Activated CD4-positive, alpha-beta T cell treated with anti-CD3 and anti-CD28 coated beads for 1 hour (primary cell): ENCODE measurements around the gene IGLL5.
"Not testable (repeated sequence)": the region's sequence is repeated elsewhere in the genome, so short reads cannot be mapped to it uniquely, and the experiment has no call there.

Source experiments
- DNase-seq: peaks from one replicate; pipeline ENCODE4 v3.0.0-alpha.2; 2020

The IGLL5 gene

DNA sequence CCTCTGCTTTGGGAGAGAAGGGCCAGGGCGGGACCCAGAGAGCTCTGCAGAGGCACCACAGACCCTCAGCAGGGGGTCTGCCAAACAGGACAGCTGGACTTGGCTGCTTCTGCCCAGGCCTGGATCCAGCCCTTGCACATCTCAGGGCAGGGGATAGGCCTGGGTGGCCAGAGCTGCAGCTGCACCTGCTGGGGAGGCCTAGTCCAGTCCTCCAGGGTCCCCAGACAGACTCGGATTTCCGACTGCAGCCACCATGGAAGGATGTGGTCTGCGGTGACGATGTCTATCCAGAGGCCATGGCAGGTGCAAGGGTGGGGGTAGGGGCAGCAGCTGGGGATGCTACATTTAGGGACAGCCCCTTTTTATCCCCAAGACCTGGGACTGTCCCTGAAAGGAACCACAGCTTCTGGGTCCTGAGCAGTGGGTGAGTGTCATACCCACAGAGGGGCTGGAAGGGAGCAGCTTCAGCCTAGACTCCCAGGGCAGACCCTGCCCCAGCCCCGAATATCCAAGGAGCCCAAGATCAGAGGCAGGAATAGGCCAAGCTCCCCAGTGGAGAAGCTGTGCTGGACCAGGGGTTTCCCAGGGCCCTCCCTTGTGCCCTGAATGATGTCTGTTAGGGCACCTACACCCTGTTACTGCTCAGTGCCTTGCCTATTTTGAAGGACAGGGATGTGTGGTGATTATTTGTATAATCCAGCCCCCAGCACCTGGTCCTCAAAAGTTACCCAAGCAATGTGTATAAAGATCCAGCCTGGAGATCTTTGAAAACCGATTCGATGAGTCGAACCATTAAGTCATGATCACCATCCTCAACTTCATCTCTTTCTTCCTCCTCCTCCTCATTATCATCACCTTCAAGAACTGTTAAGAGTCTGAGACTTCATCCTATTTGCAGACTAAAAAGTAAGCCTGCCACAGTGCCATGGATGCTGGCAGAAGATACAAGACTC is 2.5 kb upstream of the IGLL5 start:
- DNase-seq, result no peak

DNA sequence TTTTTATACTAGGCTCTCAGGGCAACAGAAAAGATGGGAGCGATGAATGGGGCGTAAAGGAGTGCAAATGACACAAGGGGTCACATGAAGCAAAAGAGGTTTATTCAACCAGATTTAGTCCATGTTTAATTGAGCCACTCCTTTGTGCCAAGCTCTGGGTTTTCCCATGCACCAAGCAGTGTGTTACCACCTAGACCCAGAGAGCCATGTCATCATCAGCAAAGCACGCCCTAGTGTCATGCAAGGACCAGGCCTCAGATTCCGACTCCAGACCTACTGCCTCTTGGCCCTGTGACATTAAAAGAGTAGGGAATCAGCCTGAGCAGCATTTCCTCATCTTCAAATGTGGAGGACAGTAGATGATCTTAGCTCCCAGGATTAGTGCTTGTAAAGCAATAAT is 1.1 kb upstream of the IGLL5 start:
- no peak for DNase-seq

DNA sequence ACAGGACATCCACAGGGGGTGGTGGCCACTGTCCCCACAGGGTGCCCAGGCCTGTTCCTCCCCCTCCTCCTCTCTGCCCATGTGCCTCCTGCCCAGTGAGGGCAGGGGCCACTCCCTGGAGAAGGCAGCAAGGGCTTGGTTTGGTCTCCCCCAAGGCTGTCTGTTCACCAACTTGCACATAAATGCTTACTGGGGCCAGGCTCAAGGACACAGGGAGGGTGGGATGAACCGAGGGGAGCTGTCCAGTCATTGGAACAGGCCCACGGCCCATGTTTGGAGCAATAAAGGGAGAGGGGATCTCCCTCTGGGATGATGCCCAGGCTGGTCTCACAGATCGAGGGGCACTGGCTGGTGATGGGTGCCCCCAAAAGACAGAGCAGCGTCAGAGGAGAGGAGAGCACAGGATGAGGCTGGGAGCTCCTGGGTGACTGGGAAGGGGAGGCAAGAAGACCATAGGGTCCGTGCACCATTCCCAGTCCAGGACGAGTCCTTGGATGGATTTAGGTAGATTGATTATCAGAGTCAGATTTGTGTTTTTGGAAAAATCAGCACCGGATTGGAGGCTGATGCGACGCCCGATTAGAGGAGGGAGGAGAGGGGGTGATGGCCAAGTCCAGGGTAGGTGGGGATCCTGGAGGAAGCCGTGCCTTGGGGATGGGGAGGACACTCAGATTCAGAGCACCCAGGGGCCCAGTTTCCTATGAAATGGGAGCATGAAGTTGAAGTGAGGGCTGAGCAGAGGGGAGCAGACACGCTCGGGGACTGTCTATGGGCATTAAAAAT is 1.1 kb downstream of the IGLL5 start:
- peak; percentile 4 for DNase-seq

DNA sequence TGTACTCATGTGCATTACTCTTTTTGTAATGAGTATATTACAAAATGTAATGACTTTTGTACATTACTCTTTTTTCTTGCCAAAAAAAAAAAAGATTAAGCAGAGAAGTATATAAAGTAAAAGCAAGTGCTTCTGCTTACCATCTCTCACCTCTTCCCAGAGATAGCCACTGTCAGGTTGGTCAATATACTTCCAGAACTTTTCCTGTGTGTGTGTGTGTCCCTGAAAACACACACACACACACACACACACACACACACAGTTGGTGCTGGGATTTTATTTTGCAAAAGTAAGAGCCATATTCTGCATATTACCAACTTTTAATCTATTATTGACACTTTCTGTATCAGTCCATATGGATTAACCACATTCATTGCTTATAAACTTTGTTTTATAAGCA is 2.5 kb downstream of the IGLL5 start:
- DNase-seq, result no peak

DNA sequence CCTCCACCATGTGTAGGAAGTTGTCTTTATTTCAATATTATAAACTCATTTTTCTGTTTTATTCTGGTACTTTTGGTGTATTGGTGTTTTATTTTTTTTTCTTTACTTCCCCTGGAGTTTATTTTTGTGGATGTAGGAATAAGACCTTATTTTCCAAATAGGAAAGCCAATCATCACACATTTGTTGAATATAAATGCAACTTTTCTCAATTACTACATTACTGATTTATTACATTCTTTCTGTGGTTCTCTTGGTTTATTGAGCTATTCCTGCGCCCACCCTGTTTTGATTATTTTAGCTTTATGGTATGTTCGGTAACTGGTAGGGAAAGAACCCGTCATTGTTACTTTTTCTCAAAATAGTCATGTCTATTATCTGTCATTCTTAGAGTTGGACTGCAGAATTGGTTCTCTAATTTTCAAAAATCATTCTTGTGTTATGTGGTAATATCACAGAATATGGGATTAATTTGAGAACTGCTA is 3.6 kb downstream of the IGLL5 start:
- DNase-seq, result no peak

DNA sequence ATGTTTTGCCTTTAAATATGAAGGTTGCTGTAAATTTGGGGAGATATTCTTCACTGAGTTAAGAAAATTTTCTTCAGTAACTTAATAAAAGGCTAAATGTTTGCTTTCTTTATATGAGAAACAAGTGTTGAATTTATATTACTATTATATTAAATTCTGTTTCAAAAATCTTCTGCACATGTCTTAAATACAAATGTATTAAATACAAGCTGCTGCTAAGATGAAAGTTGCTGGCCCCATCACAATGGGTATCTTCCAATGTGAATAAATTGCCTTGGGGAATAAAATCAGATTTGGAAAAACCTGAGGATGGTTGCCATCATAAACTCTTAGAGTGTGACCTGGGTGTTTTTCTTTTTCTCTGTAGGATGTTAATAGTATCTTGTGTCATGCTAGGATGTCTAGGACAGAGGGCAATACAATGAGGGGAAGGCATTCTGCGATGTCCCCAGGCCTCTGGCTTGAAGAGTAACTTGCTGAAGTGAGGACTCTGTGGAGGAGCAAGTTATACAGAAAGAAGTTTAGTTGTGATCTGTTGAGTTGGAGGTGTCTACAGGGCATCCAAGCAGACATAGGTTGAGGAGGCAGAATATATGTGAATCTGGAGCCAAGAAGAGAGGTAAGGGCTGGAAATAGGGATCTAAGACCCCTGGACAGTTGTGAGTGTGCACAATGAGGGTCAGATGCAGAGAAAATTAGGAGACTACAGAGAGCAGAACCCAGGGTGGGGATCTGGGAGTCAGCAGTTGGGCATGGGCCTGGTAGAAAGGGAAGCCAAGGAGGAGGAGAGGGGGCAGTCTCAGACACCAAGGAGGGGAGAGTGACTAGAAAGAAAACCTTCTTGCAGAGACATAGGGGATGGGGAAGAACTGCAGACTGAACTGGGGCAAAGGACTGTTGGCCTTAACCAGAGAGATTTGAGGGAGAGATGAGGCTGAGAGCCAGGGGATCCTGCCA is 4.8 kb downstream of the IGLL5 start:
- DNase-seq, result no peak

DNA sequence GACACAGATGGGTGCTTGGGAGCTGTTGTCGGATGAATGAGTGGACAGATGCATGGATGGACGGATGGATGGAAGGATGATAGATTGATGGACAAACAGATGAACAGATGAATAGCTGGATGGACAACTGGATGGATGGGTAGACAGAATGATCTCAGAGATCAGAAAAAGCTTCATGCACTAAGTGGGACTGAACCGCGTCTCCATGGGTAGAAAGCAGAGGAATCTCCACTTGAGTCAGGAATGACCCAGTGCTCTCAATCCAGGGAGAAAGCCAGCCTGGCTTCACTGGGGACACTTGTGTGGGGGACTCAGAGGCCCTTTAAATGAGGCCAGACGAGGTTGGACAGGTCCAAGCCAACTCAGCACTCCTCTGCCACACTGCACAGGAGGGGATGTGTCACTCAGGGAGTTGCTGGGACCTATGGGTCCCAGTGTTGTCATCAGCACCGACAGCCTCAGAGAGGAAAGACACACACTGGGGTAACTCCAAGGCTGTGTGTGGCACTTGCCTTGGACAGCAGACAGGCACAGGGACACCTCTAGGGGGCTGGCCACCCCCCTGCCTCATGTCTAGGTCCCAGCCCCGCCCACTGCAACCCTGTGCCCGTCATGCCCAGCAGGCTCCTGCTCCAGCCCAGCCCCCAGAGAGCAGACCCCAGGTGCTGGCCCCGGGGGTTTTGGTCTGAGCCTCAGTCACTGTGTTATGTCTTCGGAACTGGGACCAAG is 5.6 kb downstream of the IGLL5 start:
- peak; percentile 3 for DNase-seq

DNA sequence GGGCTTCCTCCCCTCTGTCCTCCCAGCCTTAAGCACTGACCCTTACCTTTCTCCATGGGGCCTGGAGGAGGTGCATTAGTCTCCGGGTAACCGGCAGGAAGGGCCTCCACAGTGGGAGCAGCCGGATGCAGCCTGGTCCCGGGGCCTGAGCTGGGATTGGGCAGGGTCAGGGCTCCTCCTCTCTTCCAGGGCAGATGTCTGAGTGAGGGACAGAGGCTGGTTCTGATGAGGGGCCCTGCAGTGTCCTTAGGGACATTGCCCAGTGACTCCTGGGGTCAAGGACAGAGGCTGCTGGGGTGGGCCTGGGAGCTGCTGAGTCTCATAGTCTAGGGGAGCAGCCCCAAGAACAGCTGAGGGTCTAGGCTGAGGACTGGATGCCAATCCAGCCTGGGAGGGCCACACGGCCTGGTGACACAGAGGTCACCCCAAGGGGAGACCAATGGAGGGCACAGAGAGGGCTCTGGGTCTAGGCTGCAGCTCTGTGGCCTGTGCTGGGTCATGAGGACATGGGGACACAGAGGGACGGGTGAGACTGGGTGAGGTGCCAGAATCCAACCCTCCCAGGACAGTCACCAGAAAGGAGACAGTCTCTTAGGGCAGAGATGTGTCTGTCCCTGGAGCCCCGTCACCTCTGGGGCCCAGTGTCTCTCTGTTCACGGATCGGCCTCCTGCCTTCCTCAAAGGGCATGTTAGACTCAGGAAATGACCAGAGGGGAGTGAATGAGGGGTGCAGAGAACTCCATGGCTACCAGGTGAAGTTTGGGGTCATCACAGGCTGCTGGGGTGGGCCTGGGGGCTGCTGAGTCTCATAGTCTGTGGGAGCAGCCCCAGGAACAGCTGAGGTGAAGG is 6.5 kb downstream of the IGLL5 start:
- DNase-seq, result peak; percentile 2

DNA sequence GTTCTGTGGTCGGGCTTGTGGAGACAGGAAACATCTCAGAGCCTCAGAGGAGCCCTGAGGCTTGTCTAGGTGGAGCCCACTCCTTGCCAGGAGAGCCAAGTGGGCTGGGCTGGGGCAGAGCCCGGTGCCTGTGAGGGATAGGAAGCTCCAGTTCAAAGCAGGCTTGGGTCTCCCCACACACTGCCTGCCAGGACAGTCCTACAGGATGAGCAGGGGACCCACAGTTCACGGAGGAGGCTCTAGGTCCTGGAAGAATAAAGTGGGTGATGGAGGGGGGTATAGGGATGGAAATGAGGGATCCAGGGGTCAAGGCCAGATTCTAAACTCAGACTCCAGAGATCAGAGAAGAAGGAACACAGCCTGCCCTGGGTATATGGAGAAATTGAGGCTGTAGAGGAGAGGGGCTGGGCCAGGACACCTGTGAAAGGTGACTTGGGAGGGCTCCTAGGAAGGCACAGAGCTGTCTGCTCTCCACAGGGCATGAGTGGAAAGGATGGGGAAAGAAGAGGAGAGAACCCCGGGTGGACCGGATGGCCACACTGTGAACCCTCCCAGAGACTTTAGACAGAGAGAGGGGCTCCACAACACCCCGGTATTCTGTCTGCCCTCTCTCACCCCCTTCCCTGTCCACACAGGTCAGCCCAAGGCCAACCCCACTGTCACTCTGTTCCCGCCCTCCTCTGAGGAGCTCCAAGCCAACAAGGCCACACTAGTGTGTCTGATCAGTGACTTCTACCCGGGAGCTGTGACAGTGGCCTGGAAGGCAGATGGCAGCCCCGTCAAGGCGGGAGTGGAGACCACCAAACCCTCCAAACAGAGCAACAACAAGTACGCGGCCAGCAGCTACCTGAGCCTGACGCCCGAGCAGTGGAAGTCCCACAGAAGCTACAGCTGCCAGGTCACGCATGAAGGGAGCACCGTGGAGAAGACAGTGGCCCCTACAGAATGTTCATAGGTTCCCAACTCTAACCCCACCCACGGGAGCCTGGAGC is 7.4 kb downstream of the IGLL5 start:
- DNase-seq, result peak; percentile 5

DNA sequence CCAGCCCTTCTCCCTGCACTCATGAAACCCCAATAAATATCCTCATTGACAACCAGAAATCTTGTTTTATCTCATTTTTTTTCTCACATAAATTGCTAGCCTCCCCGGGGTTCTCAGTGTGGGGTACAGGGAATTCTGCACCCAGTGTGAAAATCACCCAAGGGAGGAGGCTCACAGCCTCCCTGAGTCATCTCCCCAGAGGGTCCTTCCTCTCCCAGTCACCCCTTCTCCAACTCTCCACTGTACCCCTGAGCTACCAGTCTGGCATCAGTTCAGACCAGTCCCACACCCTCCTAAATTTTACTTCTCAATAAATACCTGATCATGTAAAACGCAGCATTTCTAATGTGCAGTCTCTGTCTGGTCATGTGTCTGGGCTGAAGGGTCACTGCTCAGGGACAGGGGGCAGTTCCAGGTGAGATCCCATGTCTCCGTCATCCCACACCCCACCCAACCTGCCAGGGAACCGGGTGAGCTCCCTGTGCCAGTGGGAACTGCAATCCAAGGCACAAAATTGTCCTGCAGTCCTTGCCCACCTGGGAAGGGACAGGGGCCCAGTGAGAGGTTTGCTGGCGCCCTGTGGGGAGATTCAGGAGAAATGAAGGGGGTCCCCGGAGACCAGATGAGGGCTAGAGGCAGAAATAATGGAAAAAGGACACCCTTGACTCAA is 8.3 kb downstream of the IGLL5 start:
- no peak for DNase-seq

DNA sequence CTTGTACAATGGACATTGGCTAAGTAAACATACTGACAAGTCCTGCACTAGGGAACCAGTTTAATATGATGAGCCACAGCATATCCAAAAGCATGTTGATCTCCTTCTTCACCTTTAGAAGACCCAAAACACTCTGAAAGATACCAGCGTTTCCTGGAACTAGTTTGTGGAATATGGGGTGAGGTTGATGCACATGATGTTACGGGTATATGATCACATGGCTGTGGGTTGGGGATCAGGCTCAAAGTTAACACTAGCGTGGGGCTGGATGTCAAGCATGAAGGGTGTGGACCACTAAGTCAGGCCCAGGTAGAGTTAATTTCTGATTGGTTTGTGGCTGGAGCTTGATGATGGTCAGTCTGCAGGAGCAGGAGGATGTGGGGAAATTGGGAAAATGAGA is 9.0 kb downstream of the IGLL5 start:
- DNase-seq, result no peak

DNA sequence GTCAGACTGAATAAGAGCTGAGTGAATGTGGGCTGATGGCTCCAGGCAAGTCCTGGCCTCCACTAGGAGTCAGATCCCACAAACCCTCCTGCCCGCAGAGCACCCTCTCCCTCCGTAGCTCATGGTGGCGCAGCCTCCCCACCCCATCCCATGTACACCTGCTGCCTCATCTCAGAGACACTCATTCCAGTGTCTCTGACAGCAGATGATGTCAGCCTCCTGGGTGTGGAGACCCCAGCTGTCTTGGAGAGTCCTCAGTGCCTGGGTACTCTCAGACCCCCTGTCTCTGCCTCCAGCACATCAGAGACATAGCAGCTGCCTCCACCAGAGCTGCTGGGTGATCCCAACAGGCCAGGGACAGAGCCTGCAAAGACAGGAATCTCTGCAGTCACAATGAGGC is 9.5 kb downstream of the IGLL5 start:
- no peak for DNase-seq

DNA sequence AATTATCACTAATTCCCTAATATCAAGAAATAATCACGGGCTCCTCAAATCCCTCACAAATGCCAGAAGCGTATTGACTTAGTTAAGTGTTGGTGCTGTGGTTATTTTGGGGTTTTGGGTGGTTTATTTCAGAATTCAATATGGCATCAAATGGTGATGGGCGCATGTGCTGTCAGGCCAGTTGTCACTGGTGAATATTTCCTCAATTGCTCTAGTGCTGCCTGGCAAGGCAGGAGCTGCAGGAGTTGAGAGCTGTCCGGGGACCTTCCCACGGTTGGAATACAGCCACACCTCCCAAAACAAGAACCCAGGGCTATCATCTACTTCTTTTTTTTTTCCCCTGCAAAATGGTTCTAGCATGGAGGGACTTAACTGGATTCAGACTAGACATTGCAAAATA is 10.3 kb downstream of the IGLL5 start:
- no peak for DNase-seq

DNA sequence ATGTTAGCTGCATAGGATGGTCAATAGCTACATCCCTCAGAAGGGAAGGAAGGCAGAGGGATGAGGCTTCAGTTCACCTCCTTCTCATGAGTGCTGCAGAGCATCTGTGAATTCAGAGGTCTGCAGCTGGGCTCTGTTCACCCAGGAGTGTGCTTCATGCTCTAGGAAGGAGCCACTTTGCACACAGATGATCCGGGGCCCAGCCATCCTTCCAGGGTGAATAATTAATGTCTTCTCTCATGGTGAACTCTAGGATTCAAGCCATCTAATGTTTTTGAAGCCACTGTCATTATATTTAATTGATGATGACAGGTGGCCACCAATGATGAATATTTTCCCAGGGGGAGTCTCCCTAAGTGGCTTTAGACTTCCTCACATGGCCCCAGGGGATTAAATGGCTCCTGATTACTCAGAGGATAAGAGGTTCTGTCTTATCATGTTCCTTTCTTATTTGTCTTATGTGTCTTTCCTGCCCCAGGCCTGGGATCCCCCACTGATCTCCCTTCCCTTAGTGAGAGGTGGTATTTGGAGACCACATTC is 10.9 kb downstream of the IGLL5 start:
- DNase-seq, result not testable (repeated sequence)

DNA sequence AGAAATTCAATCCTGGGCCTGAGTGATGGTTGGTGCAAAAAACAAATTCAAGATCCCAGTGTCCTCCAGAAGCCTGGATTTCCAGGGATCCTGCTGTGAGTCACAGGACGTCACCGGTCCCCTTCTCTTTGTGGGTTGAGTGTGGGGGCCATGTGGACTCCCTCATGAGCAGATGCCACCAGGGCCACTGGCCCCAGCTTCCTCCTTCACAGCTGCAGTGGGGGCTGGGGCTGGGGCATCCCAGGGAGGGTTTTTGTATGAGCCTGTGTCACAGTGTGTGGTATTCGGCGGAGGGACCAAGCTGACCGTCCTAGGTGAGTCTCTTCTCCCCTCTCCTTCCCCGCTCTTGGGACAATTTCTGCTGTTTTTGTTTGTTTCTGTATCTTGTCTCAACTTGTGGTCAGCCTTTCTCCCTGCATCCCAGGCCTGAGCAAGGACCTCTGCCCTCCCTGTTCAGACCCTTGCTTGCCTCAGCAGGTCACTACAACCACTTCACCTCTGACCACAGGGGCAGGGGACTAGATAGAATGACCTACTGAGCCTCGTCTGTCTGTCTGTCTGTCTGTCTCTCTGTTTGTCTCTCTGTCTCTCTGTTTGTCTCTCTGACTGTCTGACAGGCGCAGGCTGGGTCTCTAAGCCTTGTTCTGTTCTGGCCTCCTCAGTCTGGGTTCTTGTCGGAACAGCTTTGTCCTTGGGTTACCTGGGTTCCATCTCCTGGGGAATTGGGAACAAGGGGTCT is 11.9 kb downstream of the IGLL5 start:
- not testable (repeated sequence) for DNase-seq

DNA sequence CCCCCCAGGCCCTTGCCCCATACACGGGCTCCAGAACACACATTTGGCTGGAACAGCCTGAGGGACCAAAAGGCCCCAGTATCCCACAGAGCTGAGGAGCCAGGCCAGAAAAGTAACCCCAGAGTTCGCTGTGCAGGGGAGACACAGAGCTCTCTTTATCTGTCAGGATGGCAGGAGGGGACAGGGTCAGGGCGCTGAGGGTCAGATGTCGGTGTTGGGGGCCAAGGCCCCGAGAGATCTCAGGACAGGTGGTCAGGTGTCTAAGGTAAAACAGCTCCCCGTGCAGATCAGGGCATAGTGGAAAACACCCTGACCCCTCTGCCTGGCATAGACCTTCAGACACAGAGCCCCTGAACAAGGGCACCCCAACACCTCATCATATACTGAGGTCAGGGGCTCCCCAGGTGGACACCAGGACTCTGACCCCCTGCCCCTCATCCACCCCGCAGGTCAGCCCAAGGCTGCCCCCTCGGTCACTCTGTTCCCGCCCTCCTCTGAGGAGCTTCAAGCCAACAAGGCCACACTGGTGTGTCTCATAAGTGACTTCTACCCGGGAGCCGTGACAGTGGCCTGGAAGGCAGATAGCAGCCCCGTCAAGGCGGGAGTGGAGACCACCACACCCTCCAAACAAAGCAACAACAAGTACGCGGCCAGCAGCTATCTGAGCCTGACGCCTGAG is 13.1 kb downstream of the IGLL5 start:
- not testable (repeated sequence) for DNase-seq

DNA sequence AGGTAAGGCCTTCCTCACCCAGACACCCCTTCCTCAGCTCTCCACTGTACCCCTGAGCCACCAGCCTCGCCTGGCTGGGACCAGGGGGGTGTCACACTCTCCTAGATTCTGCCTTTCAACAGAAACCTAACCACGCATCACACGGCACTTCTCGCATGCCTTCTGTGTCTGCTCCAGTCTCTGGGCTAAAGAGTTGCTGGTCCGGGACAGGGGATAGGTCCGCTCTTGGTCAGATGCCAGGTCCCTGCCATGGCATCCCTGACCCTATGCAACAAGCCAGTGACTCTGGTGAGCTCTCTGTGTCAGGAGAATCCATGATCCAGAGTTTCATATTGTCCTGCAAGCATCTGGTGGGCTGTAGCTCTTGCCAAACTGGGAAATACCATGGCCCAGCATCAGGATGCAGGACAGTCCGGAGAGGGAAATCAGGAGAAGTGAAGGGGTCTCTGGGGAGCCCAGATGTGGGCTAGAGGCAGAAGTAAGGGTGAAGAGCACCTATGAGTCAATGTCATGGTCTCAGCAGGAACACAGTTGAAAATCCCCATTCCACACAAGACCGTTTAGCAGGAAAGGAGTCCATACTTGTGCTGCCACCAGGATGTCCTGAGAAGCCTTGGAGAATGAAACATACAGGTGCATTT is 14.1 kb downstream of the IGLL5 start:
- no peak for DNase-seq
